Psoas muscle (tissue), 8 donors: Measurements from ENCODE around the gene IKZF1. TPM values are rescaled to one million over a fixed set of nuclear protein-coding genes. Genes with fewer than 3 reads are reported as not detected.

Experiments
- ATAC-seq, 4 donors: fragments of 200-7000 bp; cut with Tn5 transposase; one replicate each; pipeline ENCODE4 v1.9.1; 2020; ENCODE audit warnings: moderate library complexity in 3 of 4, mild to moderate bottlenecking in 2 of 4
- DNase-seq, 2 donors: peaks; one replicate each; pipeline ENCODE4 v3.0.0-alpha.2; 2020
- H3K27ac ChIP-seq: fragments of 200-600 bp; one replicate; pipeline ENCODE4 v1.8.0; 2022
- H3K27me3 ChIP-seq, 3 donors: fragments of 200-600 bp in 1 of 3; one replicate each; pipeline versions ENCODE4 v1.6.1 to v1.8.0; 2013 to 2022; ENCODE audit warnings: low read length in 2 of 3, mild to moderate bottlenecking in 2 of 3, moderate library complexity in 1 of 3; ENCODE audit not compliant: insufficient read depth in 3 of 3
- H3K36me3 ChIP-seq, 2 donors: fragments of 200-600 bp in 1 of 2; one replicate each; pipeline versions ENCODE4 v1.6.1 to v1.8.0; 2013 to 2022; ENCODE audit warnings: low read depth in 1 of 2, mild to moderate bottlenecking in 1 of 2, moderate library complexity in 1 of 2; ENCODE audit not compliant: insufficient read depth in 1 of 2
- H3K4me1 ChIP-seq: fragments of 200-600 bp; one replicate; pipeline ENCODE4 v1.8.0; 2022
- H3K4me3 ChIP-seq: fragments of 200-600 bp; one replicate; pipeline ENCODE4 v1.8.0; 2022; ENCODE audit warnings: mild to moderate bottlenecking
- H3K9me3 ChIP-seq: fragments of 200-600 bp; one replicate; pipeline ENCODE4 v1.8.0; 2022
- CTCF ChIP-seq: fragments of 200-600 bp; IDR thresholded peaks from one replicate; pipeline ENCODE4 v1.8.0; 2022; ENCODE audit warnings: antibody characterized with exemption
- WGBS, 3 donors: extraction: QIAGEN DNeasy Blood & Tissue Kit; methylation state at CpG; one replicate each; pipeline versions ENCODE4 v1.1.6 to v1.1.7; 2013; 5-methylcytosine and 5-hydroxymethylcytosine counted together
- intact Hi-C, 2 donors: fragments of 100-400 bp; cut with DNase I; formaldehyde crosslinking; loops; one replicate each; pipeline versions ENCODE4 v1.11.0 to v1.14.2; 2022
- polyA plus RNA-seq, 3 donors: library from polyadenylated mRNA; stranded (reverse); fragments of 200-250 nt; gene quantifications; one replicate each; pipeline ENCODE4 v1.2.3, GENCODE V29; 2013
- total RNA-seq, 4 donors: library from RNA; stranded (reverse); fragmentation: NEBNext Ultra II Directional in 2 of 4; extraction: Animal tissue kit (Norgen Biotek cat#: 25700) in 2 of 4; gene quantifications; one replicate each; pipeline versions ENCODE4 v1.2.1 to v1.2.4, GENCODE V29; 2021 to 2023
- donor health status: healthy with polysubstance abuse.
- donor health status: DM: no; HTN: no; CAD: no; lungs with moderate emphysema.
- donor health status: Bipolar disorder and iron deficiency.
- donor health status: healthy.
- donor health status: DM: yes; HTN: yes; CAD: no.
- donor health status: DM: no; HTN: no; CAD: no.
- donor health status: DM: no; HTN: no; CAD: no.
- donor health status: DM: yes; HTN: yes; CAD: no.

IKZF1 gene
- total and polyA plus RNA-seq, 7 donors: 0.18 to 2.0 (median 1.1) TPM

GRCh38 chr7:50264908-50265307 lies 39.6 kb upstream of the IKZF1 start:
- no peaks in the 10 kb centered on the region for H3K4me1 ChIP-seq
- intact Hi-C loops: no loop called here
- no peaks in the 10 kb centered on the region for H3K9me3 ChIP-seq
- ATAC-seq: no peak
- H3K27ac ChIP-seq: no peak overlapping the region
- no peak overlapping the region for H3K4me3 ChIP-seq
- no peaks in the 10 kb centered on the region for H3K36me3 ChIP-seq
- no peak for TF ChIP-seq CTCF
- DNase-seq: no peak
- H3K27me3 ChIP-seq: no peaks in the 10 kb centered on the region
- WGBS, 3 donors: 54 to 66% (median 62%) methylated on average over 3 of the region's 3 CpGs

- ATAC-seq: no peak
- WGBS, 3 donors: 78 to 86% (median 80%) methylated on average over 6 of the region's 6 CpGs
- Histone ChIP-seq H3K4me1 (no peaks in the 10 kb centered on the region), H3K27me3 (no peaks in the 10 kb centered on the region), H3K36me3 (no peaks in the 10 kb centered on the region), H3K4me3 (no peak overlapping the region), H3K27ac (no peak overlapping the region), H3K9me3 (no peaks in the 10 kb centered on the region)
- no peak for DNase-seq
- intact Hi-C loops: no loop called here
- no peak for TF ChIP-seq CTCF
These were observed 38.4 kb upstream of the IKZF1 start for GRCh38 chr7:50265968-50266634.

GRCh38 chr7:50266635-50267386 lies 37.7 kb upstream of the IKZF1 start:
- H3K36me3 ChIP-seq: no peaks in the 10 kb centered on the region
- peak in 1 of 2 donors; percentile 62 for DNase-seq
- H3K27ac ChIP-seq: no peak overlapping the region
- intact Hi-C loops: no loop called here
- TF ChIP-seq CTCF: no peak
- no peaks in the 10 kb centered on the region for H3K27me3 ChIP-seq
- 57 to 61% (median 58%) methylated on average over 11 of the region's 11 CpGs for WGBS, 3 donors
- no peak for ATAC-seq
- H3K4me3 ChIP-seq: no peak overlapping the region
- no peaks in the 10 kb centered on the region for H3K9me3 ChIP-seq
- H3K4me1 ChIP-seq: no peaks in the 10 kb centered on the region

GRCh38 chr7:50267525-50268041 lies 36.9 kb upstream of the IKZF1 start:
- no peaks in the 10 kb centered on the region for H3K4me1 ChIP-seq
- no peak for DNase-seq
- H3K9me3 ChIP-seq: no peaks in the 10 kb centered on the region
- H3K36me3 ChIP-seq: no peaks in the 10 kb centered on the region
- WGBS, 3 donors: 57 to 65% (median 60%) methylated on average over 2 of the region's 2 CpGs
- no peaks in the 10 kb centered on the region for H3K27me3 ChIP-seq
- intact Hi-C loops: no loop called here
- H3K27ac ChIP-seq: no peak overlapping the region
- H3K4me3 ChIP-seq: no peak overlapping the region
- no peak for TF ChIP-seq CTCF
- ATAC-seq: no peak
